ENCODE results near the gene STRIP2.
"Not testable (repeated sequence)": the region's sequence is repeated elsewhere in the genome, so short reads cannot be mapped to it uniquely, and the experiment has no call there.

Gene STRIP2

GRCh38 chr7:129531721-129532120 lies 97.5 kb downstream of the STRIP2 start:
- no peak overlapping the region for H3K4me3 ChIP-seq (ENCODE audit: low read depth, low read length)
- DNase-seq (ENCODE audit: low read depth, low spot score) = no peak
- no peak for TF ChIP-seq CTCF (IDR thresholded peaks at IDR 0.05; ENCODE audit: low read depth, low read length)
- in situ Hi-C loops (cut with HindIII; ENCODE audit: low sequenced_read_pairs) = no loop called here

GRCh38 chr7:129532375-129532774 lies 98.1 kb downstream of the STRIP2 start:
- H3K4me3 ChIP-seq (ENCODE audit: low read depth, low read length) = no peak overlapping the region
- in situ Hi-C loops (cut with HindIII; ENCODE audit: low sequenced_read_pairs) = no loop called here
- TF ChIP-seq CTCF (IDR thresholded peaks at IDR 0.05; ENCODE audit: low read depth, low read length) = no peak
- no peak for DNase-seq (ENCODE audit: low read depth, low spot score)

GRCh38 chr7:129534558-129535274 lies 100.5 kb downstream of the STRIP2 start:
- H3K4me3 ChIP-seq (ENCODE audit: low read depth, low read length); DNase-seq (ENCODE audit: low read depth, low spot score); in situ Hi-C loops (cut with HindIII; ENCODE audit: low sequenced_read_pairs): not testable (repeated sequence)

- DNase-seq (ENCODE audit: low read depth, low spot score) = no peak
- TF ChIP-seq CTCF (IDR thresholded peaks at IDR 0.05; ENCODE audit: low read depth, low read length) = no peak
- H3K4me3 ChIP-seq (ENCODE audit: low read depth, low read length) = no peak overlapping the region
- in situ Hi-C loops (cut with HindIII; ENCODE audit: low sequenced_read_pairs) = no loop called here
Measured at GRCh38 chr7:129535896-129536295, 101.7 kb downstream of the STRIP2 start.

- DNase-seq (ENCODE audit: low read depth, low spot score) = no peak
- in situ Hi-C loops (cut with HindIII; ENCODE audit: low sequenced_read_pairs) = no loop called here
- no peak overlapping the region for H3K4me3 ChIP-seq (ENCODE audit: low read depth, low read length)
- TF ChIP-seq CTCF (IDR thresholded peaks at IDR 0.05; ENCODE audit: low read depth, low read length) = no peak
Measured at GRCh38 chr7:129536323-129536722, 102.1 kb downstream of the STRIP2 start.

Data from astrocyte of the spinal cord (primary cell).